ENCODE data around the gene SND1. TPM values are rescaled to one million over a fixed set of nuclear protein-coding genes. Genes with fewer than 3 reads are reported as not detected.
A peak's percentile ranks its signal among the peaks of the same experiment; 100 is the strongest.

SND1 gene
- total and polyA plus RNA-seq, 4 donors, result 59.4 to 214 (median 84.1) TPM

DNA sequence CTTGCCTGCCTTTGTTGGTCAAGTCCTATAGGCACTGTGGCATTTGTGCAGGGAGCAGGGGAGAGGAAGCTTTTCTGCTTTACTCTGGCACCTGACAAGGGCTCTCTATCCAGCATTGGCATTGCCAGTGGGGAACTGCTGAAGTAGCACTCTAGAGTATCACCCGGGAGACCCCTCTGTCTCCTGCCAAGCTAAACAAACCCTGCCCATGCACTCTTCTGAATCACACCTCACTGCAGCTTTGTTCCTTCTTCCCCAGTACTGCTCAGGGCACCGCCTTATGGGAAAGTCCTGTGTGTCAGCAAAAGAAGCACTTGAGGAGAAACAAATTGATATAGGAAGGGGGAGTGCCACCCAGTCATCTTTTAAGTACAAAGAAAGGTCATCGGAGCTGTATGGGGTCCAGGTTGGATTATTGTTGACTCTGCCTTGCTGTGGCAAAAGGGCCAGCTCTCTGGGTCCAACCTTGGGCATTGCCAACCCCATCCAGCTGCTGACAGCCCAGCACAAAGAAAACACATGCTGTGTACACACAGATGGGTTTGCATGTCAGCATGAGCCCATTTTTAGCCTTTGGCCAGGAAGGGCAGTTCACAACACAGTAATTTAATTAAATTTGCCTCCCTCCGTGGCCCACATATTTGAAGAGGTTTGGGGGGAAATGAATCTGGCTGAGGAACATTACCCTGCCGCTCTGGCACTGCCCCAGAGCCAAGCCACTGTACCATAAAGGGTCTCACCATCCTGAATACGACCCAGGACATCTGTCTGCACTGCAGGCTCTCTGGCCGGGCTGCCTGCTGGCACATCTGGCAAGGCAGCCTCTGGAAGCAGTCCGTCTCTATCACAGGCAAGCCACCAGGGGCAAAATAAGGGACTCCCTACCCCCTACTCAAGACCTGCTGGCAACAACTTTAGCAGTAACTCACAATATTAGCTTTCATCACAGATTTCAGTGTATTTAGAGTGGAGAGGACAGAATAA lies 366.2 kb downstream of the SND1 start:
- no peak for DNase-seq (ENCODE audit: low spot score)
- Histone ChIP-seq H3K4me1 (ENCODE audit: control insufficient read depth in 4 of 4, insufficient read depth in 4 of 4, low read length in 3 of 4) (peaks cover 1 to 27% (median 17%) of the 10 kb centered on the region in 4 donors), H3K27me3 (ENCODE audit: control insufficient read depth in 4 of 4, insufficient read depth in 4 of 4, low read length in 3 of 4) (no peaks in the 10 kb centered on the region), H3K9me3 (ENCODE audit: control insufficient read depth in 4 of 4, low read length in 3 of 4) (no peaks in the 10 kb centered on the region), H3K27ac (ENCODE audit: low read depth in 1 of 2, low read length in 2 of 2) (no peak overlapping the region), H3K9ac (ENCODE audit: low read depth in 1 of 2, low read length in 2 of 2) (no peak overlapping the region), H3K36me3 (ENCODE audit: control insufficient read depth in 4 of 4, insufficient read depth in 3 of 4, low read depth in 1 of 4, low read length in 3 of 4) (peaks cover 2 to 4% (median 4%) of the 10 kb centered on the region in 4 donors), H3K4me3 (ENCODE audit: low read depth in 1 of 3, low read length in 3 of 3) (no peak overlapping the region)
- 61% methylated on average over 8 of the region's 8 CpGs for WGBS
- peak in 1 of 2 donors; percentile 37 for TF ChIP-seq HNF4A (conservative IDR thresholded peaks at IDR 0.05)
- no peak for TF ChIP-seq GABPA (IDR thresholded peaks at IDR 0.05 in 1 of 2, conservative IDR thresholded peaks at IDR 0.05 in 1 of 2)
- TF ChIP-seq RXRA (IDR thresholded peaks at IDR 0.05), result peak in 1 of 2 donors; percentile 26
- no peak for TF ChIP-seq JUND (IDR thresholded peaks at IDR 0.05)
- no peak for TF ChIP-seq YY1 (IDR thresholded peaks at IDR 0.05)

DNA sequence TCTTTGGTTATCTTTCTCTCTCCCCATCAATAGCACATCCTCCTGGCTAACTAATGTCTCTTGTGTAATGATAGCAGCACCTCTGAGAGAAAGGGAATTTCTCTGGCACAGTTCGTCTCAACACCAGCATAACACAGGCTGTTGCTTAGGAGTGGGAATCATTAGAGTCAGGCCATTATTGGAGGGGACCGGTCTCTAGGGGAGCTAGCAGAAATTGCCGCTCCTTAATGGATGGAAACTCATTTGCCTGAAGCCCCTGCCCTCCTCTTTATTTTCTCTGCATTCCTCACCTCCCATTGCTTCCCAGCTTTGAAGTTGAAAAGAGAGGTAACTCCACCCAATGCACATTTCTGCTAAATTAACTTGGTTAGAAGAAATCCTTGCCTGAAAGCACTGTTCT lies 367.3 kb downstream of the SND1 start:
- no peaks in the 10 kb centered on the region for H3K9me3 ChIP-seq (ENCODE audit: control insufficient read depth in 4 of 4, low read length in 3 of 4)
- H3K27me3 ChIP-seq (ENCODE audit: control insufficient read depth in 4 of 4, insufficient read depth in 4 of 4, low read length in 3 of 4), result no peaks in the 10 kb centered on the region
- no peak for DNase-seq (ENCODE audit: low spot score)
- H3K36me3 ChIP-seq (ENCODE audit: control insufficient read depth in 4 of 4, insufficient read depth in 3 of 4, low read depth in 1 of 4, low read length in 3 of 4), result peaks cover 2 to 8% (median 4%) of the 10 kb centered on the region in 4 donors
- no peak overlapping the region for H3K4me3 ChIP-seq (ENCODE audit: low read depth in 1 of 3, low read length in 3 of 3)
- no peak for TF ChIP-seq ATF3 (IDR thresholded peaks at IDR 0.05)
- TF ChIP-seq, protein P1, sequence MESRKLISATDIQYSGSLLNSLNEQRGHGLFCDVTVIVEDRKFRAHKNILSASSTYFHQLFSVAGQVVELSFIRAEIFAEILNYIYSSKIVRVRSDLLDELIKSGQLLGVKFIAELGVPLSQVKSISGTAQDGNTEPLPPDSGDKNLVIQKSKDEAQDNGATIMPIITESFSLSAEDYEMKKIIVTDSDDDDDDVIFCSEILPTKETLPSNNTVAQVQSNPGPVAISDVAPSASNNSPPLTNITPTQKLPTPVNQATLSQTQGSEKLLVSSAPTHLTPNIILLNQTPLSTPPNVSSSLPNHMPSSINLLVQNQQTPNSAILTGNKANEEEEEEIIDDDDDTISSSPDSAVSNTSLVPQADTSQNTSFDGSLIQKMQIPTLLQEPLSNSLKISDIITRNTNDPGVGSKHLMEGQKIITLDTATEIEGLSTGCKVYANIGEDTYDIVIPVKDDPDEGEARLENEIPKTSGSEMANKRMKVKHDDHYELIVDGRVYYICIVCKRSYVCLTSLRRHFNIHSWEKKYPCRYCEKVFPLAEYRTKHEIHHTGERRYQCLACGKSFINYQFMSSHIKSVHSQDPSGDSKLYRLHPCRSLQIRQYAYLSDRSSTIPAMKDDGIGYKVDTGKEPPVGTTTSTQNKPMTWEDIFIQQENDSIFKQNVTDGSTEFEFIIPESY (IDR thresholded peaks at IDR 0.05), result no peak
- TF ChIP-seq HNF4A (conservative IDR thresholded peaks at IDR 0.05), result no peak
- no peak for TF ChIP-seq GABPA (IDR thresholded peaks at IDR 0.05 in 1 of 2, conservative IDR thresholded peaks at IDR 0.05 in 1 of 2)
- TF ChIP-seq HNF4G (IDR thresholded peaks at IDR 0.05), result no peak
- TF ChIP-seq RAD21 (IDR thresholded peaks at IDR 0.05), result no peak
- no peak for TF ChIP-seq FOXA1 (IDR thresholded peaks at IDR 0.05)
- no peak for TF ChIP-seq NR2F2 (IDR thresholded peaks at IDR 0.05)
- H3K9ac ChIP-seq (ENCODE audit: low read depth in 1 of 2, low read length in 2 of 2), result no peak overlapping the region
- 97% methylated on average over 3 of the region's 3 CpGs for WGBS
- no peak overlapping the region for H3K27ac ChIP-seq (ENCODE audit: low read depth in 1 of 2, low read length in 2 of 2)
- H3K4me1 ChIP-seq (ENCODE audit: control insufficient read depth in 4 of 4, insufficient read depth in 4 of 4, low read length in 3 of 4), result peaks cover 1 to 27% (median 17%) of the 10 kb centered on the region in 4 donors

DNA sequence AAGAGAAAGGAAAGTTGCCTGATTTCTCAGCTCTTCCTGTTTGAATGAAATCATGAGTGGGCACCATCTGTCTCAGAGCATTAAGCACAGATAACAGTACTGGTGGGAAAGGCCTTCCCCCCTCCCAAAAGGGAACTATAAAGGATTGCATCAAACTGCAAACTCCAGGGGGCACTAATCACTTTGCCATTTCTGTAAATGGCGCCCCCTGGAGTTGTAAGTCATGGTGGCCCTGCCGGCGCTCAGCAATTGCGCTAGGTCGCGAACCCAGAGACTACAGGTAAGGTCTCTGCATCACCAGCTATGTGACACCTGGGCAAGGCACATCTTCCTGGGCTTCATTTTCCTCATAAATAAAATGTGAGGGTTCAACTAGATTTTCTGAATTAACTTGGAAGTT lies 368.2 kb downstream of the SND1 start:
- H3K9me3 ChIP-seq (ENCODE audit: control insufficient read depth in 4 of 4, low read length in 3 of 4), result no peaks in the 10 kb centered on the region
- H3K36me3 ChIP-seq (ENCODE audit: control insufficient read depth in 4 of 4, insufficient read depth in 3 of 4, low read depth in 1 of 4, low read length in 3 of 4), result peaks cover 2 to 11% (median 4%) of the 10 kb centered on the region in 4 donors
- H3K4me3 ChIP-seq (ENCODE audit: low read depth in 1 of 3, low read length in 3 of 3), result no peak overlapping the region
- TF ChIP-seq JUND (IDR thresholded peaks at IDR 0.05), result no peak
- no peak for TF ChIP-seq TAF1 (conservative IDR thresholded peaks at IDR 0.05)
- TF ChIP-seq HNF4A (conservative IDR thresholded peaks at IDR 0.05), result no peak
- TF ChIP-seq, protein P2, sequence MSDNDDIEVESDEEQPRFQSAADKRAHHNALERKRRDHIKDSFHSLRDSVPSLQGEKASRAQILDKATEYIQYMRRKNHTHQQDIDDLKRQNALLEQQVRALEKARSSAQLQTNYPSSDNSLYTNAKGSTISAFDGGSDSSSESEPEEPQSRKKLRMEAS (IDR thresholded peaks at IDR 0.05), result no peak
- no peak for TF ChIP-seq FOXA2 (IDR thresholded peaks at IDR 0.05)
- no peak for TF ChIP-seq RXRA (IDR thresholded peaks at IDR 0.05)
- no peak for TF ChIP-seq YY1 (IDR thresholded peaks at IDR 0.05)
- H3K4me1 ChIP-seq (ENCODE audit: control insufficient read depth in 4 of 4, insufficient read depth in 4 of 4, low read length in 3 of 4), result peaks cover 1 to 29% (median 17%) of the 10 kb centered on the region in 4 donors
- no peak overlapping the region for H3K9ac ChIP-seq (ENCODE audit: low read depth in 1 of 2, low read length in 2 of 2)
- H3K27ac ChIP-seq (ENCODE audit: low read depth in 1 of 2, low read length in 2 of 2), result no peak overlapping the region
- no peaks in the 10 kb centered on the region for H3K27me3 ChIP-seq (ENCODE audit: control insufficient read depth in 4 of 4, insufficient read depth in 4 of 4, low read length in 3 of 4)
- 95% methylated on average over 6 of the region's 6 CpGs for WGBS
- DNase-seq (ENCODE audit: low spot score), result no peak

Measured in liver (tissue), 9 donors.